CD4-positive, alpha-beta T cell treated with Interleukin-15 for 4 hours (primary cell): ENCODE data around the gene CDCA8.

ENCODE experiments used
- DNase-seq: peaks from one replicate; pipeline ENCODE4 v3.0.0-alpha.2; 2020; ENCODE audit warnings: low spot score

Gene CDCA8

DNA sequence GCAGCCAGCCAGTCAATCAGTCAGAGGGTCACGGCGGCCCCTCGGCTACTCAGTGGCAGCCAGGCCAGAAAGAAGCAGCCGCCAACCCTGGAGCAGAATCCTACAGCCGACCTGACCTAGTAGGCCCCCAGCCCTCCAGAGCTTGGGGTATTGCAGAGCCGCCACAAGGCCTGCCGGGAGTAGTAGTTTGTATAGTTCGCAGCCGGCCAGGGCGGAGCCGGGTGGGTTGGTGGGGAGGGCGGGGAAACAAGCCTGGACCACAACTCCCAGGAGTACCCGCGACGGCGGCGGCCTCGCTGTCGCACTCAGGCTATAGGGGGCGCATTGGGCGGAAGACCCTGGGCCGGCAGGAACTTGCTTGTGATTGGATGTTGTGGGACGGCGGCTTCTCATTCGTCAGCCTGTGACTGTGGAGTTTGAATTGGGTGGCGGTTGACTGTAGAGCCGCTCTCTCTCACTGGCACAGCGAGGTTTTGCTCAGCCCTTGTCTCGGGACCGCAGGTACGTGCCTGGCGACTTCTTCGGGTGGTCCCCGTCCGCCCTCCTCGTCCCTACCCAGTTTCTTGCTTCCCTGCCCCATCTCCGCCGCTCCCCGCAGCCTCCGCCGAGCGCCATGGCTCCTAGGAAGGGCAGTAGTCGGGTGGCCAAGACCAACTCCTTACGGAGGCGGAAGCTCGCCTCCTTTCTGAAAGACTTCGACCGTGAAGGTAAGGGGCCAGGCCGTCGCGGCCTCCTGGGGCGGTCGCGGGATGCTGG, at the start of gene CDCA8:
Gene CDCA8, plus strand, starts transcription at position 439 of the 756 bp plus-strand sequence. Its CDS starts 175 bp downstream, at position 614.
- DNase-seq, result peak; percentile 99

DNA sequence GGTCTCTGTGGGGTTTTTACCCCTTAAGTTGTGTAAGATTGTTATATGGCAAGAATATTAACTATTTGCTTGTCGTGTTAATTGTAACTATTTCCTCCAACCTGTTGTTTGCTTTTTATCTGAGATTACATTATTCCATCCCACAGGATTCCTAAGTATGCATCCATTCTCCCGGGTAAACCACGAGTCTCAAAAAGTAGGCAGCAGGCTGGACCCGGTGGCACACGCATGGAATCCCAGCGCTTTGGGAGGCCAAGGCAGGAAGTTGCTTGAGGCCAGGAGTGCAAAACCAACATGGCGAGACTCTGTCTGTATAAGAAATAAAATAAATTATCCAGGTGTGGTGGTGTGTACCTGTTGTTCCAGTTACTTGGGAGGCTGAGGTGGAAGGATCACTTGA, 45.0 kb upstream of the CDCA8 start:
- no peak for DNase-seq

DNA sequence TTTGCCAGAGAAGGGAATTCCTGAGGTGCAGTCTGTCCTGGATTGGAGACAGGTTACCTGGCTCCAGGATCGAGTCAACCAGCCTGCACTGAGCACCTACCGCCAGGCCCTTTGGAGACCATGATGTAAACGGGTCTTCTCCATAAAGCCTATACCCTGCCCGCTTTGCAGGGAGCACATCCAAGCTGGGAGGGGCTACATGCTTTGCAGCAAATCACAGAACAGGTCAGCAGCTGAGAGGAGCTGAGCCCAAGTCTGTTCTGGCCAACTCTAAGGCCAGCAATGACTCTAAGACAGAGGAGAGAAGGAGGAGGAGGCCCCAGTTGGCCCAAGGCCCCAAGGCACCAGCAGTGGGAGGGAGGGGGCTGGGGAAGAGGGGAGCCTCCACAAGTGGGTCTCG, 42.1 kb upstream of the CDCA8 start:
- no peak for DNase-seq

DNA sequence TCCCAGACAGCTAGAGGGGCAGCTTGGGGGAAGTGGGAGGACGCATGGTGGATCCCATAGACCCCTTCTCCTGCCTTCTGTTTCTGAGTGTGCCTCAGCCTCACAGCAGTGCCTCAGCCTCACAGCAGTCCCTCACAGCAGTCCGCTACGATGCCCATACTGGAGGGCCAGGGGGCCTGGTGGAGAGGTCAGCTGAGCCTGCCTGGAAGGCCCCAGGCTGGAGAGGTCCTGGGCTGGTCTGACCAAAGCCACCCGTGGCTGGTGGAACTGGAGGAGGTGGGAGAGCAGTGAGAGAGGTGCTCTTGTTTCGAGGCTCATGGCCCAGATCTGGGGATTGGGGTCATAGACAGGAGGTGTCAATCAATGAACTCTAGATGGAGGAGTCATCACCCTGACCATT, 41.6 kb upstream of the CDCA8 start:
- DNase-seq, result no peak

DNA sequence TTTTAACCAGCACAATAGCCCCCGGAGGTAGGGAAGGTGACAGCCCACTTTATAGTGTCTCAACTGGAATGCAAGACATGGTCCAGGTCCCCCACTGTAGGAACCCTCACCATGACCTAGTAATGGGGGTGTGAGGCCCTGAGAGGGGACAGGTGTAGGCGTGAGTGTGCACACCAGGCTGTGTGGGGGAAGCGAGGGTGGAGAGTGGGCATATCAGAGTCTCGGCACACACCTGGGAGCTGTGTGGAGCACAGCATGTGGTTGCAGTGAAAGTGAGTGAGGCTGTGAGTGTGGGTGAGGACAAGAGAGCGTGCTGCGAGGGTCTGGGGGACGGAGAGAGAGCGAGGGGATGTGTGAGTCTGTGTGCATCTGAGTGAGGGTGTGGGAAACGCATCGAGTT, 40.5 kb upstream of the CDCA8 start:
- DNase-seq, result no peak

DNA sequence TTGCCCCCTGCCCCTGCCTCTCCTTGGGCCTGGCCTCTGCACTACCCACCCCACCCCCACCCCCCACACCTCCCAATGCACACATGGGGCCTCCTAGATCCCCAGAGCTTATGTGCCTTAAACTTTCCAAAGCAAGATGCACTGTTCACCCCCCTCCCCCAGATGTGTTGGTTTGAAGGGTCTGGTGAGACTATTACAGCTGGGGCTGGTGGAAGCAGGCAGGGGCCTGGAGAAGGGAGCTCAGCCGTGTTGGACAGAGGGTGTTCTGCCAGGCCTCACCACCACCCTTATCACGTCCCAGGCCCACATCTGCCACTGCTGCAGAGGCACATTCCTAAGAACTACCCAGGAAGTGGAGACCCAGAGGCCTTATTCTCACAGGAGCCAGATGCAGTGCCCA, 39.3 kb upstream of the CDCA8 start:
- DNase-seq, result no peak

DNA sequence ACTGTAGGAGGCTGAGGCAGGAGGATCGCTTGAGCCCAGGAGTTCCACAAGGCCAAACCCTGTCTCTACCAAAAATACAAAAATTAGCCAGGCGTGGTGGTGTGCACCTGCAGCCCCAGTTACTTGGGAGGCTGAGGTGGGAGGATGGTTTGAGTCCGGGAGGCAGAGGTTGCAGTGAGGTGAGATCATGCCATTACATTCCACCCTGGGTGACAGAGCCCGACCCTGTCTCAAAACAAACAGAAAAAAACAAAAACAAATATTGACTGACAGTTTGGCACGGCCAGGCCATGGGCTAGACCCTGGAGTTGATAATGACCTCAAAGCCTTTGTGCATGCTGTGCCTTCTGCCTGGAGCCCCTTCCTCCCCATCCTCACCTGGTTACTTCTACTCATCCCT, 38.4 kb upstream of the CDCA8 start:
- no peak for DNase-seq

DNA sequence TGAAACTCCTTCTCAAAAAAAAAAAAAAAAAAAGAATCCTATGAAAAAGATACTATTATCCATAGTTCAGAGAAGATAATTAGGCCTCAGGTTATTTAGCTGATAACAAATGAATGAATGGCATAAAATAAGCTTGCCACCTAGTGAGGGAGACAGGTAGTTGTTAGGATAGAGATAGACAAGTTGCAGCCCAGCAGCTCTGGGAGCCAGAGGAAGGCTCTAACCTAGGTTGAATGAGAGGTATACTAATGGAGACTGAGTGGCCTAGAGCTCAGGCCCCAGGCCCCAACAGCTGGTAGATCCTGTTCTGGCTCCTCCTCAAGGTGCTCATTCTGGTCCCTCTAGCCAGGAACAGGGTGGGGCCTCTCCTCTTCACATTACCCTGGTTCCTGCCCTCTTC, 37.0 kb upstream of the CDCA8 start:
- DNase-seq, result no peak

DNA sequence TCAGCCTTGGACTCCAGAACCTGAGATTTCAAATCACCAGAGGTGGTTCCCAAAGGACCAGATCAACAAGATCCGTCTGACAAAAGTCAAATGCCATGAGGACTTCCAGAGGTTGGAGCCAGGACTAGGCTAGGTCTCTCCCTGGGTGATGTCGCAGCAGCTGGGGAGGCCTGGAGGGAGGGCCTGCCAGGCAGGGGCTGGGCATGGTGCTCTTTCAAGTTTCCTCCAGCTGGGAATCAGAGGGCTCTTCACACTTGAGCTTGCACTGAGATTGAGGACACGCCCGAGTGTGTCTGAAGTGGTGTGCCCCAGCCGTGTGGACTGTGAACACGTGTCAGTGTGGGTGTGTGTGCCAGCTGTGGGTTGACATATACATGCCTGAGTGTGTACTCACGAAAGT, 36.3 kb upstream of the CDCA8 start:
- no peak for DNase-seq

DNA sequence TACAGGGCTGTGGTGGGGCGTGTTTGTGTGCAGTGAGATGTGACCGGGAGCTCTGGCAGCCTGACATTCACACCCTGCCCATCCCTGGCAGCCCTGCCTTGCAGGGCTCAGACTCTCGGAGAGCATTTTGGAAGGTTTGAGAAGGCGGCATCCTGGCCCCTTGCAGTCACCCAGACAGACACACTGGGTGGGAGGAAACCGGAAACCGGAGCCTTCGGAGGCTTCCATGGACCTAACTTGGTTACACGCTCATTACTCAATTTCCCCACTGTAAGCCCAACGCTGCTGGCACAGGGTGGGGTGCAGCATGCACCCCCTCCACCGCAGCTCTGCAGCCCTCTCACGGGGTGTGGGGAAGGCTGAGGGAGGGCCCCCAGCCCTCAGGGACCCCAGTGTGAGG, 35.4 kb upstream of the CDCA8 start:
- DNase-seq, result no peak

DNA sequence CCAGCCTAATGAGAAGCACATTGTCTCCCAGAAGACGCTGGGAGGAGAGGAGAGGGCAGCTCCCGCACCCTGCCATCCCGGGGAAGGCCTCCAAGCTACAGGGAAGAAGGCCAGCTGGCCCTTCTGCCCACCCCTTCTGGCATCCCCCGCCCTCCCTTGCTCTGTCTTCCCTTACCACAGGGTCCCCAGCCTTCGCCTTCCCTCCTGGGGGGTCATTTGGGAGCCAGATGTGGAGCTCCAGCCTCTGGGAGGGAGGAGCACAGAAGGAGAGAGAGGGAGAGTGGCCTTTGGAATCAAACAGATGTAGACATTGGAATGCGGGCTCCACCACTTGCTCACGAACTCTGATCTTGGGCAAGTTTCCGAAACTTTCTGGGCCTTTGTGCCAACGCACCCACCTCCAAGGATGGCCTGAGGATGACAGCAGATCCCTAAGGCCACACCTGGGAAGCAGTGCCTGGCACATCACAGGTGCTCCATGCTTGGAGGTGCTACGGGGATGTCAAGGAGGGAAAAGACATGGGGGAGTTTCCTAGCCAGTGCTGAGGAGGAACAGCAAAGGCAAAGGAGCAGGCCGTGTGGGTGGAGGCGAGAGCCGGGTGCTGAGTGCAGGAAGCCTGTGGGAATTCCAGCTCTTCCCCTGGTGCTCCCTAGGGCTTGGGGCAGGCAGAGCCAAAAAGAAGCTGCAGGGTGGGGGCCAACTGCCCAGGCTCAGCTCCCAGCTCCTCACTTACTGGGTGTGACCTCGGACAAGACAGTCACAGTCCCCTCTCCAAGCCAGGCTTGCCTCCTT, 34.5 kb upstream of the CDCA8 start:
- DNase-seq, result no peak

DNA sequence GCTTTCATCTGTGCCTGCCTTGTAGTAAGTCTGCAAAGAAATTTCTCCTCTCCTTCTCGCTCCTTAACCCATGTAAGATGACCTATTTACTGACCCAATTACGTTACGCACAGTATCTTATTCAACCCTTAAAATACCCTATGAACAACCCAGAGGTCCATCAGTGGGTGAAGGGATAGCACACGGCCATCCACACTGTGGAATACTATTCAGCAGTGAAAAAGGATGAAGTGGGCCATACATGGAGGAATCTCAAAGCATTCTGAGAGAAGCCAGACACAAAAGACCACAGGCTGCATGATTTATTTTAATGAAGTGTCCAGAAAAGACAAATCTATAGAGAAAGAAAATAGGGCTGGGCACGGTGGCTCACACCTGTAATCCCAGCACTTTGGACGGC, 33.8 kb upstream of the CDCA8 start:
- no peak for DNase-seq

DNA sequence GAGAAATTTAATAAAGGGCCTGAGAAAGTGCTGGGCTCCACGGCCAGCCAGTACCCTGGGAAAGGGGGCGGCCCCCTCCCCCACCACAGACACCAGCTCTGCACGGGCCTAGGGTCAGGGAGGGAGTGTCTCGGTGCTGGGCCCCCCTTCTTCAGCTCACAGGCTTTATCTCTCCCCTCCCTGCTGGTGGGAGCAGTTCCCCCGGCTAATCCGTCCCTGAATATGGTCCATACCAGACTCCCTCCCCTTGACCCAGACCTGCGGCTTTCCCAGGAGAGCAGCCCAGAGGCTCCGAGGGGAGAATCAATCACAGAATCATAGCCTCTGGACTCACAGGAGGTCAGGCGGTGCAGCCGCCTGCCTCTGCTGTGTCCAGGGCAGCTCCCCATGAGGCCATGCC, 31.7 kb upstream of the CDCA8 start:
- DNase-seq, result no peak

DNA sequence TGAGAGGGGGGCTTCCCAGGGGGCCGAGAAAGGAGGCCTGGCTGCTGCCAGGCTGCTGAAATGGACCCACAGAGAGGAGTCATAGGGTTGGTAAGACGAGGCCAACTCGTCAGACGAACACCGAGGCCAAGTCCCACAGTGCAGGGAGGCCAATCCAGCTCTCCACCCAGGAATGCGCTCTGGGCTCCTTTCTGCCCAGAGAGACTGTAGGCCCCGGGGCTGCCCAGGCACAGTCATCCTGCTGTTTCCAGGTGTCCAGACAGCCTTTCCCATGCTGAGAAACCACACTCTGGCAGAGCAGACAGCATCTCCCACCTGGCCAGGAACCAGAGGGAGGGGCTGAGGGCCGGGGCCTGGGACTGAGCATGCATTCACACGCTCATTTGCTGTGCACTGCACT, 30.9 kb upstream of the CDCA8 start:
- DNase-seq, result no peak

DNA sequence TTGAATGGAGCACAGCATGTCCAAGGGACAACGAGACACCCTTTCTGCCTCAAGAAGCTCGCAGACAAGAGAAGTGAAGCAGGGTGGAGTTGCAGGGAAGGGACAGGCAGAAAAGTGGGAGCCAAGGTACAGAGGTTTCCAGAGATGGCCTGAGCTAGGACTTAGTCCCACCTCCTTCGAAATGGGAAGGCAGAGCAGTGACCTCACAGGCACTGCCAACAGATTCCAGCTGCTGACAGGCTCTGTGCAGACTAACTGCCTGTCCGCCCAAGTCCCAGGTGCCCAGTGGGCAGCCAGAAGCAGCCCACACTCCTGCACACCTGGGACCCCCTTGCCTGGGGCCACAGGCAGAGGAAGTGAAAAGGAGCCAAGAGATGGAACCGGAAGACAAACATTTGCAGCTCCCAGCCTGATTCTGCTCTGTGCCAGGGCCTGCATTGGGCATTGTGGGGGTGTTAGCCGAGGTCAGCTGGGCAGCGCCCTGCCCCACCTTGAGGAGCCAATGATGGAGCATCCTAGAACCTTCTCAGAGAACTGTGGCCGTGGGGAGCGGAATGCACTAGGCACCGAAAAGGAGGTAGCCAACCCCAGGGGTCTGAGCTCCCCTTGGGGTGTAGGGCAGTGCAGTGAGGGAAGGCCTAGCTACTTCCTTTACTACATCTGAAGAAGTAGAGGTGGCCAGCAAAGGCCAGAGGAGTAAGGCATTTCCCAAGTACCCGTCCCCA, 30.1 kb upstream of the CDCA8 start:
- no peak for DNase-seq

DNA sequence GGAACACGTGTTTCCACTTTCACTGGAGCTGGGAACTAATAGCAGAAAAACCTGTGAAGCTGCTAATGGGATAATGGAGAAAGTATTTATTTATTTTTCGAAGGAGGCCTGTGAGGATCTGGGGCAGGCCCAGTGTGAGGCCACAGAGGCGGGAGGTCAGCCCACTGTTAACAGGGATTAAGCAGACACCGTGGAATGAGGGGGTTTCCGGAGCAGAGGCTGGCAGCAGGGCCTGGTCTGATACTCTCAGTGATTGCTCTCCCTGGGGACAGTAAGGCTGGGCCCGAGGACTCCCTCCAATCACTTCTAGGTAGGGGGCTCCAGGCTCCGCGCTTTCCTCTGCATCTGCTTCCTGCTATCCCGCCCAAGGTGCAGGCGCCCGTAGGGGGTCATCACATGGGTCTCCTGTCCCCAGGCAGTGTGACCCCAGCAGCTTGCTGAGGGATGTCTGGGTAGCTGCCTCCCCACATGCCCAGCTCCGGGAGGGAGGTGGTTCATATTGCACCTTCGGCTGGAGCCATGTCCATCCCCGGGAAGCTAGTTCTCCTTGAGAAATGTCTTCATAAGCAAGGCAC, 28.8 kb upstream of the CDCA8 start:
- no peak for DNase-seq

DNA sequence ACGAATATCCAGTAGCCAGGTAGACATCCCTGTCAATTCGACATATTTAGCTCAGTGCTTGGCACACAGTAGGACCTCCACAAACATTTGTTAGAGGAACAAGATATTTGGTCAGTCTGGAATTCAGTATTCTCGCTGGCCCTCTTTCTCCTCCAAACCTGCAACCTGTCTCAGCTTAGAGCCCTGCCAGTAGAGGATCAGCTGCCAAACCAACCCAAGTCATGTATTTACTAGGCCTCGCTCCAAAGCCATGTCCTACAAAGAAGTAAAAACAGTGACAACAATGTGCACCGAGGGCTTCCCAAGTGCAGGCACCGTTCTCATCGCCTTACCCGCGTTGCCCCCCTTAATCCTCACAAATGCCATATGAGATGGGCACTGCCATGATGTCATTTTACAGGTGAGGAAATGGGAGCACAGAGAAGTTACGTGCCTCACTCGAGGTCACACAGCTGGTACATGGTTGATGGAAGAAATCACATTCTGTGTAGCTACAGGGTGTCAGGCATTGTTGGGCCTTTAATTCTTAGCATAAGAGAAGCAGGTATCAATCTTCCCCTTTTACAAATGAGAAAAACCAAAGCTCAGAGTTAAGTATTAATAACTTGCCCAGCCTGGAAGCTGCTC, 26.0 kb upstream of the CDCA8 start:
- DNase-seq, result no peak

DNA sequence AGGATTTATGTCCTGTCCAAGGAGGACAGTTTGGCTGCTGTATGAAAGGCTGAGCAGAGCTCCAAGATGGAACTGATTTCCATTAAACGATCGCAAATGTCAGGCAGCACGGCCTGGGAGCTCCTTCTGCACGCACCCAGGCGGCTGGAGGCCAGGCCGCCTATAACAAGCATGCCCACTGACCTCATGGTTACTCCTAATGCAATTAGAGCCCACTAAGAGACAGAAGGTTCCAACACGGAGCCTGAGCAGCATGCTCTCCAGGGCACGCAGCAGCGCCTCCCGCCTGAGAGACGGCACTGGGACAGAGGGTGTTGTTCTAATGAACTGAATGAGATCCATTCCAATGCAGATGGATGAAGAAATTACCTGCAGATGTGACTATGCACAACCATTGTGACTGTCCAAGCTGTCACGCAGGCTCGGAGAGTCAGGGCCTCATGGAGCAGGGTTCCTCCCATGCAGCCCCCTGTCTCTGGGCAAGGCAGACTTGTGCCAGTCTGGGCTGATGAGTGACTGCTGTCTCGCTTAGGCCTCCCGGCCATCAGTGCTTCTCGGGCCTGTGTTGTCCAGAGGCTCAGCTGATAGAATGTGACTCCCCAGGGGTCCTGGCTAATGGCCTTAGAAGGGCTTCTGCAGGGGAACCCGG, 25.2 kb upstream of the CDCA8 start:
- no peak for DNase-seq

DNA sequence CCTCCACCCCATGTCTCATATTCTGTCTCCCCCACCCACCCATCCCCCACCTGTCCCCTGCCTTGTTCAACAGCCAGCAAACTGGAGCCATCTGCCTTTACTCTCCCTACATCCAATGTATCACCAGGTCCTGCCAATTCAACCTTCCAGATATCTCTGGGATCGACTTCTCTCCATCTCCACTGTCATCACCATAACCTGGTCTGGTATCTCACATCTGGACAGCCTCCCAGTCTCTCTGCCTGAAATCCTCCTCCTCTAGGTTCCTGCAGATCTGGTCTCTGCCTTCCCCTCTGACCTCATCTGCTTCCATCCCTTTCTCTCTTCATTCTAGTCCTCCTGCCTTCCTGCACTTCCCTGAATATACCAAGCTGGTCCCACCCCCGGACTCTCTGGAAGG, 22.2 kb upstream of the CDCA8 start:
- no peak for DNase-seq

DNA sequence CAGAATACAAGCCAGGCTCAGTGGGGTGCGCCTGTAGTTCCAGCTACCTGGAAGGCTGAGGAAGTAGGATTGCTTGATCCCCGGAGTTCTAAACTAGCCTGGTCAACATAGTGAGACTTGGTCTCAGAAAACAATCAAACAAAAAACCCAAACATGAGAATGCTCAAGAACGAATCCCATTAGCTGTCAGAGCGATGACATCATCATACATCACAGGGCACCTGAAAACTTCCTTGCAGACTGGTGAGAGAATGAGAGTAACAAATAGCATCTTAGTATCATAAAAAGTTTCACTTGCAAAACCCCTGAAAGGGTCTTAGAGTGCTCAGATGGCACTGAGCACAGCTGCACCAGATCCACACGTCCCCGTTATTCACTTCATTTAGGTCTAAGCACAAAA, 21.1 kb upstream of the CDCA8 start:
- no peak for DNase-seq

DNA sequence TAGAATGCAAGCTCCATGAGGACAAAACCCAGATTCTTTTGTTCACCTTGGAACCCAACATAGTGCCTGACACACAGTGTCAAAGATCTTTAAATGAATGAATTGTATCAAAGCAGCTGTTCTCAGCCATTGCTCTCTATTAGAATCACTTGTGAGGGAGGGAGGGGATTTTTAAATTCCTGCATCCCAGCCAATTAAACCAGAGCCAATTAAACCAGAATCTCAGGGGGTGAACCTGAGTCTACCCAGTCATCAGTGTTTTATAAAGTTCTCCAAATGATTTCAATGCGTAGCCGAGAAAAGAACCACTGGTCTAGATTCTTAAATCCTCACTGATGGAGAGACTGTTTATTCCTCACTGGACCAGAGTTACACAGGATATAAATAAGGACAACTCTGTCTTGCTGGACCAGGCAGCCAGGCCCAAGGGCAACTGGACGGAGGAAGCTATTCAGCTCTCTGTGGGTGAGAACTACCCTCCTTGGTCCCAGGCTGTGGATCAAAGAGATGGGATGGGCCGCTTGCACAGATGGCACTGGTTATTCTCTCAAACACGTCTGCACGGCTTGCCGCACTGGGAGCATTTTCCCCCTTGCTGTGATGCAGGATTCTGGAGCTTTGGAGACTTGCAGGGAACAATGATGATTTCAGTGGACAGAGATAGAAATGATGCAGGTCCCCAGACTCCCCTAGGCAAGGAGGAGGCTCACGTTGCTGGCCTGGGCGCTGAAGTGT, 20.0 kb upstream of the CDCA8 start:
- DNase-seq, result no peak
